GM19193 (cell line): ENCODE results near the gene WNT7A.

Experiments
- POLR2A ChIP-seq: IDR thresholded peaks from 4 replicates; pipeline ENCODE4 v1.6.1; 2011; ENCODE audit not compliant: insufficient read depth, insufficient read length; ENCODE audit errors: extremely low read depth

The WNT7A gene

DNA sequence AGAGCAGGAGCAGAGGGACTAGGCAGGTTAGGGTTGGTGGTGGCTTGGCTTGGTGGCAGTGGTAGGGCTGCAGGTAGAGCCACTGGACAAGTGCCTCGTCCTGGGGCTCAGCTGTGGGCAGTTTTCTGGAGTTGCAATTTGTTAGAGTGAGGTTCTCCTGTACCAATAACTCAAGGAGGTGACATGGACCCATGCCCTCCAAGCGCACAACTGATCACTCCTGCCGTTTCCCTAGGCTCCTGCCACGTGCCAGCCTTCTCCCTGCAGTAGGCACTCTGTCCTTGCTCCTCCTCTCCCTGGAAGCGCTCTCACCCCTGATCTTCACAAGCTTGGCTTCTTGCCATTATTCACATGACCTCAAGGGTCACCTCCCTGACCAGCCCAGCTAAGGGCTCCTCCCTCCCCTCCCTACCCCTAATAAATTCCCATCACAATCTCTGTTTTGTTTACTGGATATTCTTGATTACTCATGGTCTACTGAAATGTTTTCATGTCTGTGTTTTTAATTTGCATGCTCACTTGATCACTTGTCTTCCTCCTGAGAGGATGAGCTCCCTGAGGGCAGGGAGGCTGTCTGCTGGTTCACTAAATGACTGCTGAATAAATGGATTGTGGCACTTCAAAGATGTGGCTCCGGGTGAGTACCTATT, 3.3 kb downstream of the WNT7A start:
- no peak for TF ChIP-seq POLR2A

DNA sequence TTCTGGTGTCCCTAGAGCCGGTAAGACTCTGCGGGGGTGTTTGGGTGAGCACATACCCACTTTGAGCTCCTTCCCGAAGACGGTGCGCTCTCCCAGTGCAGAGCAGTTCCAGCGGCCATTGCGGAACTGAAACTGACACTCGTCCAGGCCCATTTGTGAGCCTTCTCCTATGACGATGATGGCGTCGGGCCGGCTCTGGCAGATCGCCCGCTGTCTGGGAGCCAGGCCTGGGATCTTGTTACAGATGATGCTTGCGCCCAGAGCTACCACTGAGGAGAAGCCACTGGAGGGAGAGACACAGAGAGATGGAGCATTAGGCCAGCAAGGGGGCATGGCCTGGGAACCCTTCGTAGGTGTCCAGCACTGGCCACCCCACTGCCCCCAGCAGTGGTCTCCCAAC, 5.0 kb downstream of the WNT7A start:
- no peak for TF ChIP-seq POLR2A

DNA sequence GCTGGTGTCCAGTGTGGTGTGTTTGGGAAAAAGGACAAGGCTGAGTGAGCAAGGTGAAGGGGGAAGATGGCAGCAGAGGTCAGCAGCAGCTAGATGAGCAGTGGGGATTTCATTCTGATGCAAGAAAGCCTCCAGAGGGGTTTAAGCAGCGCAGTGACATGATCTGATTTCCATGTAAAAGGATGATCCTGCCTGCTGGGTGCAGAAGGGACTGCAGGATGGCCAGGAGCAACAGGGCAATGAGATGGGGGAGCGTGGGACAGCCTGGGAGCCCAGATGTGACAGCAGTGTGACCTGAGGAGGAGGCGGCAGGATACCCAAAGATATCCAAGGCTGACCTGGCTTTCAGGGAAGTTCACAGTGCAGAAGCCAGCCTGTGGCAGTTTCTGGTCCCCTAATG, 6.1 kb downstream of the WNT7A start:
- no peak for TF ChIP-seq POLR2A

DNA sequence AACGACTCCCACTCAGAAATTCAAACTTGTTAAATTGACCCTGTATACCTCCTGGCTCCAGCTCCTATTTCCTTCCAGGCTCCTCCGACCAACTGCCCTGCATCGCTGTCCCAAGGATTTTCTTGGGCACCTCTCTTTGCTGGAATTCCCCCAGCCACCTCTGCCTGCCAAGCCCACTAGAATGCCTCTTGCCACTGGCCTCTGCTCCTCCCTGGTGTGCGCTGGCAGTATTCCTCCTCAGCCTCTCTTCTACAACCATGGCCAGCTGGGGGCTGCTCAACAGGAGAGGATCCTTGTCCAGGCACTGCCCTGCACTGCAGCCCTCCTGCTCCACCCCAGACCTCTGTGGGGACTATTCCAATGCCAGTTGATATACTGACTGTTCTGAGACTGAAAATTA, 7.4 kb downstream of the WNT7A start:
- no peak for TF ChIP-seq POLR2A

DNA sequence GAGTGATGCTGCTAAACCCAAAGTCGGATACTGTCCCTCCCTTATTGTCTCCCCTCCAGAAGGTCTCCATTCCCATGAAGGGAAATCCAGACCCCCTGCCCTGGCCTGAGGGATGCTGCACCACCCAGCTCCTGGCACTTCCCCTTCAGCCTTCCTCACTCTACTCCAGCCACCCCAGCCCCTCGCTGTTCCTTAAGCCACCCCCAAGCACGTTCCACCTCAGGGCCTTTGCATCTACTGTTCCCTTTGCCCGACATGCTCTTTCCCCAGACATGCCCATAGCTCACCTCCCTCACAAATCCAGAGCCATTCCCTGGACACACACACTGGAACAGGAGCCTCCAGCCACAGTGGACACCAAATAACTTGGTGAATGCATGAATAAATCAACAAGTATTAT, 8.1 kb downstream of the WNT7A start:
- TF ChIP-seq POLR2A = no peak

DNA sequence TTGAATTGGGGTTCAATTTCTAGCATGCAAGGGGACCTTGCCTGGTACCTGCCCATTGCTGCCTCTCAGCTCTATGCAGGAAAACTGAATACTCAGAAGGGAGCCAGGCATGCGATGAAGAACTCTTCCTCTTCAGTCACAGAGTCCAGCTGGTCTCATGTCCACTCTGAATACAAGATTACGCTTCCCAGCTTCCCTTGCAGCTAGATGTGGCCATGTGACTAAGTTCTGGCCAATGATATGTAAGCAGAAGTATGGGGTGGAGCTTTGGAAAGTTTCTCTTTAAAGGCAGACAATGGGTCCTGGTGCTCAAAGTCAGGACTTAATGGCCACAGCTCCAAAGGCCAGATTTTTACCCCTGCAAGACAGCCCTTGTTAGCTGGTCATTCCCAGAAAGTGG, 9.0 kb downstream of the WNT7A start:
- TF ChIP-seq POLR2A = no peak

DNA sequence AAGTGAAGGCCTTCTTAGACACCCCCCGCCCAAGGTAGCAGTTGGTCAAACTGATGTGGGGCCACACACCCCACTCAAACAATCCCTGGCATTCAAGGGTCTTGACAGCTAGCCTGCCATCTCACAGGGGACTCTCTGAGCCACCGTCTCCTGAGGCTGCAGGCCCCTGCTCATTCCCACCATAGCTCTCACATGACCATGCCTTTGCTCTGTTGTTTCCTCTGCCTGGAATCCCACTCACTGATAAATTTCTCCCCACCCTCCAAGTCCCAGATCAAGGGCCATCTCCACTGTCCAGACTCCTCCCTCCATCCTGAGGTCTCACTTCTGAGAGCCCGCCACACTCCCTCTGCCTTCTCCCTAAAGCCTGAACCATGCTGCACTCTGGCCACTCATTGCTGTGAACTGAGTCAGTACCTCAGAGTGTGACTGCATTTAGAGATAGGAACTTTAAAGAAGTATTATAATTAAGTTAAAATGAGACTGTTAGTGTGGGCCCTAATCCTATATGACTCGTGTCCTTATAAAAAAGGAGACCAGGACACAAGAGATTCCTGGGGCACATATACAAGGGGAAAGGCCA, 10.0 kb downstream of the WNT7A start:
- TF ChIP-seq POLR2A = no peak

DNA sequence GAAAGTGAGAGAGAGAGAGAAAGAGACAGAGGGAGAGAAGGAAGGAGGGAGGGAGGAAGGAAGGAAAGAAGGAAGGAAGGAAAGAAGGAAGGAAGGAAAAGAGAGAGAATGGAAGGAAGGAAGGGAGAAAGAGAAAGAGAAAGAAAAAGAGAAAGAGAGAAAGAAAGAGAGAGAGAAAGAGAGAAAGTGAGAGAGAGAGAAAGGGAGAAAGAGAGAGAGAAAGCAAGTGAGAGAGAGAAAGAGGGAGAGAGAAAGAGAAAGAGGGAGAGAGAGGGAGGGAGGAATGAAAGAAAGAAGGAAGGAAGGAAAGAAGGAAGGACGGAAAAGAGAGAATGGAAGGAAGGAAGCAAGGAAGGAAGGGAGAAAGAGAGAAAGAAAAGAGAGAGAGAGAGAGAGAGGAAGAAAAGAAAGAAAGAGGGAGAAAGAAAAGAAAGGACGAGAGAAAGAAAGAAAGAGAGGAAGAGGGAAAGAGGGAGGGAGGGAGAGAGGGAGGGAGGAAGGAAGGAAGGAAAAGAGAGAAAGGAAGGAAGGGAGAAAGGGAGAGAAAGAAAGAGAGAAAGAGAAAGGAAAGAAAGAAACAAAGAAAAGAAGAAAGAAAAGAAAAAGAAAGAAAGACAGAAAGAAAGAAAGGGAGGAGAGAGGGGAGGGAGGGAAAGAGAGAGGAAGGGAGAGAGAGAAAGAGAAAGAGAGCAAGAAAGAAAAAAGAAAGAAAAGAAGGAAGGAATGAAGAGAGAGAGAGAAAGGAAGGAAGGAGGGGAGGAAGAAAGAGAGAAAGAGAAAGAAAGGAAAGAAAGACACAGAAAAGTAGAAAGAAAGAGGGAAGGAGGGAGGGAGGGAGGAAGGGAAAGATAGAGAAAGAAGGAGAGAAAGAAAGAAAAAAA, 10.8 kb downstream of the WNT7A start:
- no peak for TF ChIP-seq POLR2A

DNA sequence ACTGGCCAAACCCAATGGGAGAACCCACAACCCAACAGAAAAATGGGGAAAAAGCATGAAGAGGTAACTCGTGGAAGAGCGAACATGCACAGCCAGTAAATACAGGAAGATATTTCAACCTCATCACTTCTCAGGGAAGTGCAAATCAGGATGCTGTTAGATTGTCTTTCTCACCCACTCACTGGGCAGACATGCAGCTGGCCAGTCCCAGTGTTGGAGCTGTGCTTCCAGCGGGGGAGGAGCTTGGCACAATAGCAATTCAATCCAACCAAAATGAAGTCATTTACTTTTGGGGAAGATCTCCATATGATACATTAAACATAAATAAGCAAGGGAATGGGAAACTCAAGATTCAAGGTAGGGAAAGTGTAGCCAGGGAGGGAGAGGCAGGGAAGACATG, 12.1 kb downstream of the WNT7A start:
- no peak for TF ChIP-seq POLR2A

DNA sequence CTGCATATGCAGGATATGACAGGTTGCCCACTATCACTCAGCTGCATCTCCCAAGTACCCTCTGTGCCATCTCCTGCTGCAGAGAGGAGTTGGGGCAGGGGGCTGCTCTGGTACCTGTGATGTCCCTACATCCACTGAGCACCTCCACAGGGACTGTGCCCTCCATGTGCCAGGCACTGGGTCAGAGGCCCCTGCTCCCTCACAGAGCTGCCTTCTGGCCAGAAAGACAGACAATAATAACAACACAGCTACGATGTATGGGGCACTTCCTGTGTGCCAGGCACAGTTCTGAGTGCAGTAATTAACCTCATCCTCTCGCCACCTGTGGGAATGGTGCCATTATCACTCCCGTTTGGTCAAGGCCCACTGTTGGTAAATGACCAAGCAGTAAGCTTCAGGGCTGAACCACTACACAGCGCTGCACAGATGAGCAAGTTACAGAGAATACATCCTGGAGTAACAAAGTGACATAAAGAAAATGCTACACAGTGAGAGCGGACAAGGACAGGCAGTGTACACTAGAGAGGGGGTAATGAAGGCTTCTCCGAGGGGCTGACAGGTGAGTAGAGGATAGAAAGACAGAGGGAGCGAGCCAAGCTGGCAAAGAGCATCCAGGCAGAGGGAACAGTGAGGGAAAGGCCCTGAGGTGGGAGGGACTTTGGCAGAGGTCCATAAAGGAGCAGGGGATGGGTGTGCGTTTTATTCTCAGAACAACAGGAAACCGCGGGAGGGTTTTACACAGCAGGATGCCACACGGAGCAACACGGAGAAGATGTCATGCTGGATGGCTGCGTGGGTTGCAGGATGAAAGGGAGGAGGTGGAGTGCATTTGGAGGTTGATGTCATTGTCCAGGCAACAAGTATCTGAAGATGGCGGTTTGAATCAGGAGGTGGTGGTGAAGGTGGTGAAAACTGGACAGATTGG, 13.6 kb downstream of the WNT7A start:
- no peak for TF ChIP-seq POLR2A

DNA sequence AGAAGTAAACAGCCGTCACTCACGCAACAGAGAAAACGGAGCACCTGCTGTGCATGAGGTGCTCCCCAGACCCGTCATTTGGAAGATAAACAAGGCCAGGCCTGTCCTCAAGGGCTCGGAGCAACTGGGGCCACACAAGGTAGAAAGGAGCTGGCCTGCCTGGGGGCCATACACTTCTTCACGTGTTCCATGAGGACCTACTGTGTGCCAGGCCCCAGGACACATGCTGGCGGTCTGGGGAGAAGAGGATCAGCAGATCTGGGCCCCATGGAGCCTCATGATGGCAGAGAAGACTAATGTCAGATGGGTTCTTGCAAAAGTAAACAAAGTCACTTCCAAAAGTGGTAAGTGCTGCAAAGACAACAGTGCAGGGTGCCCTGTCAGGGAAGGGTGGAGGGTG, 14.3 kb downstream of the WNT7A start:
- TF ChIP-seq POLR2A = no peak

DNA sequence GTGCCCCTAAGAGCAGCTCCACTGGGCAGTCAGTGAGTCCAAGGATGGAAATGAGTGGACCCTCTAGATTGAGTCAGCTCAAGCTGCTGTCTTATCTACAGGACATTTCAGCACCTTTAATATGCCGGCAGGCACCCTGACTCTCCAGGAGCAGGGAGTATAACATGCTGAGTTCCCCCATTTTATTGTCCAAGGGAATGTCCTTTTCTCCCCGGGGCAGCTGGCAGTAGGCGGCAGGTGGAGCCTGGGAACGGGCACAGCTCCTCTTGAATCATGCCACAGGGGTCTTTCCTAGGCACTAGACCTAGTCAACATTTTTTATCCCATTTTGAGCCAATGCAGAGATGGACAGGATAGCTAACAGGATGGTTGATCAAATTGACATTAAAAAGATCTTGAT, 14.8 kb downstream of the WNT7A start:
- TF ChIP-seq POLR2A = no peak

DNA sequence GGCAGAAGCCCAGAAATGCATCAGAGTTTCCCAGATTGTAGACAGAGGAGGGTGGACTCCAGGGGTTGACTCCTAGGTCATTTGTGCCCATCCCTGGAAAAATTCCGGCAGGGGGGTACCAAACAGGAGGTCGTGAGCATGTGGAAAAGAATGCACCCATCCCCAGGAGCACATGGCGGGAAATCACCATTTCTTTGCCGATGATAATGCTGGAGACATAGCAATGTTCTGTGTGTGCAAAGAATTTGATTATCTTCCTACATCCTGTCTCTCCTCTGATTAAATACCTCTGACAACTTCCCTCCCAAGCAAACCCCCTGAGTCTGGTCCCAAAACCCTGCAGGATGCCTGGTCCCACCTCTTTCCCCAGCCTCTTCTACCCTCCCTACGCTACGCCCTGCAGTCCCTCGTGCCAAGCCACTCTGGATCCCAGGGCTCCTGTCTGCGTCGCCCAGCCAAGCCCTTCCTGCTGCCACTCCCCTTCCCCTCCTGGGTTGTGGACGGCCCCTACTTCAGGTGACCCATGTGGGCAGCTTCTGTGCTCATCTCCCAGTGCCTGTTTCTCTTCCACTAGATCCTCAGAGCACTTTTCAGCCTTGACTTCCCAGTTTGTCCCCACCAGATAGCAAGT, 15.8 kb downstream of the WNT7A start:
- TF ChIP-seq POLR2A = no peak

DNA sequence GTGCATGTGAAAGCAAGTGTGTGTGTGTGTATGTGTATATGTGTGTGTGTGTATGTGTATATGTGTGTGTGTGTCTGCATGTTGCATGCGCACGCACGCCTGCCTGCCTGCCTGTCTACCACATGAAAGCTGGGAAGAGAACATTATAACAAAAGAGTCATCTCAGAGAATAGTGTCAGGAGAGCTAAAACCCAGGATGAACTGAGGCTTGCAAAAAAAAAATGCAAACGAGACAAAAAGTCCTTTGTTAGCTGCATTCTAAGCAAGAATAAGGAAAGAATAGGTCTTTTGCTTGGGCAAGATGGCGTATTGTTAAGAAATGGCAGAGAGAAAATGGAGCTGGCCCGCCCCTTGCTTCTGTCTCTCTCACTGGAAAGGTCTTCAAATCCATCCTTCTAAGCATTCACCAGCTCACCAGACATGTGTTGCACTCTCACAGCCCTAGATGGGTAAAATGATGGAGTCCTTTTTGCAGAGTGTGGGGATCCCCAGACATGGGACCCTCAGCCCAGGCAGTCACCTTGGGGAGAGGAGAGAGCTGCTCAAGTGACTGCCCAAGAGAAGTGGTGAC, 16.4 kb downstream of the WNT7A start:
- no peak for TF ChIP-seq POLR2A
